GM21447 (cell line): ENCODE results near the gene NUB1.

Source experiments
- ATAC-seq: cut with Tn5 transposase; IDR thresholded peaks from one replicate; pipeline ENCODE4 v1.9.1; 2021; ENCODE audit not compliant: unreplicated experiment

Gene NUB1

GRCh38 chr7:151376218-151376902 lies 34.7 kb downstream of the NUB1 start:
- ATAC-seq, result no peak

GRCh38 chr7:151377406-151377805 lies 35.8 kb downstream of the NUB1 start:
- no peak for ATAC-seq

DNA sequence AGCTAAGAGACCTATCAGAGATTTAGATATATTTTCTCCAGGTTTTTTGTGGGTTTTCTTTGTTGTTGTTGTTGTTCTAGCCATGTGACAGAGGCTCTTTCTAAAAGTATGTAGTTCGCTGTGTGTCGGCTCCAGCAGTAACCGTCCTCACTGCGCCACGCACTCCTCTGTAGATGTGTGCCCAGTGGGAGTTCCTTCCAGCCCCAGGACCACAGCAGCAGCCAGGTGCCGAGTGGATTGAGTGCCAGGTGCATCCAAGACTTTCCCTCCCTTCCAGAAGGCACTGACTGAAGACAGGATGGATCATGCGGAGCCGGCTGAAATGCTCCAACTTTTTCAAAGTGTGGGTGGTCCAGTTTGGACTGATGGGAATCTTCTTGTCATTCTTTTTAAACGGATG lies 36.4 kb downstream of the NUB1 start:
- no peak for ATAC-seq

GRCh38 chr7:151378496-151379192 lies 37.0 kb downstream of the NUB1 start:
- no peak for ATAC-seq

GRCh38 chr7:151379193-151379520 lies 37.5 kb downstream of the NUB1 start:
- ATAC-seq, result no peak

GRCh38 chr7:151379534-151380198 lies 38.1 kb downstream of the NUB1 start:
- ATAC-seq, result no peak

DNA sequence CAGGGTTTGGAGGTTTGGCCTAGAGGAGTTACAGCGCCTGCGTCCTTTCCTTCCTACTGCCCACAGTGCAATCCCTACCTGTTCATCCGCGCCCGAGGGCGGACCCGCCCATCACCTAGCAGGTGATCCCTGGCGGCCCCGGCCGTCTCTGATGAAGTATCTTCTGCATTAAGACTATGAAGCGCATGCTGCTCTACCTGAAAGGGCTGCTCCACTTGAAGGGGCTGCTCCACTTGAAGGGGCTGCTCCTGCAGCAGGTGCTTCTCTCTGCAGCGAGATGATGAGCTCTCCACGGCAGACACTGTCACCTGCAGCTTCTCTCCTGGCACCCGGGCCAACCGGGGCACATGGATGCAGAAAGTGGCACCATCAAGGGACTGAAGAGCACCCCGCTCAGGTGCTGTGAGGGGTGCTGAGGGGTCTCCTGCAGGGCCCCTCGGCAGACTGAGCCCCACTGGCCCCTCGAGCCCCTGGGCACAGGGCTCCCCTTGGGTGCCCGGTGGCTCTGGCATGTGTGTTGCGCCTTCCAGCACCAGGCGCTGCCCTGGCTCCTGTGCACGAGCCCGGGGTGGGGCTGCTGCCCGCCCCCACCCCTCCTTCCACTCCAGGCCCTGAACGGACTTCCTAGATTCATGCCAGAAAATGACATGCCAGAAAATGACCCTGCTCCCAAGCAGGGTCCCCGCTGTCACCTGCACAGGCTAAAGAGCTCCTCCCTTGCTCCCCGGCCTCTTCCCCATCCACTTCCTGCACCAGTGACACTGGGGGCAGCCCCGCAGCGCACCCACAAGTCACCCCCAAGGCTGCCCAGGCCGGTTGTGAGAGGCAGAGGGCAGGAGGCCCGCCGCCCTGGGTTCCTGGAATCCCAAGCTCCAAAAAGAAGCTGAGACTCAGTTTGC lies 38.8 kb downstream of the NUB1 start:
- ATAC-seq, result no peak

DNA sequence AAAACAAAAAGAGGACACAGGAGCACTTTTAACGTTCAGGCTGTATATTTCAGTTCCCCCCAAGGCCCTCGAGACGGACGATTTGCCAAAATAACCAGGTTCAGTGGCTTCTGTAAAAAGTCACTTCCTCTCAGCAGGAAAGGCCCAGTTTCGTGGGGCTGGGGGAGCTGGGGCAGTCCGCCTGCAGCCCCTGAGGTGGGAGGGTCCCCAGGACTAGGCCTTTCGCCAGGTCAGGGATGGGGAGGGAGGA lies 39.4 kb downstream of the NUB1 start:
- no peak for ATAC-seq

DNA sequence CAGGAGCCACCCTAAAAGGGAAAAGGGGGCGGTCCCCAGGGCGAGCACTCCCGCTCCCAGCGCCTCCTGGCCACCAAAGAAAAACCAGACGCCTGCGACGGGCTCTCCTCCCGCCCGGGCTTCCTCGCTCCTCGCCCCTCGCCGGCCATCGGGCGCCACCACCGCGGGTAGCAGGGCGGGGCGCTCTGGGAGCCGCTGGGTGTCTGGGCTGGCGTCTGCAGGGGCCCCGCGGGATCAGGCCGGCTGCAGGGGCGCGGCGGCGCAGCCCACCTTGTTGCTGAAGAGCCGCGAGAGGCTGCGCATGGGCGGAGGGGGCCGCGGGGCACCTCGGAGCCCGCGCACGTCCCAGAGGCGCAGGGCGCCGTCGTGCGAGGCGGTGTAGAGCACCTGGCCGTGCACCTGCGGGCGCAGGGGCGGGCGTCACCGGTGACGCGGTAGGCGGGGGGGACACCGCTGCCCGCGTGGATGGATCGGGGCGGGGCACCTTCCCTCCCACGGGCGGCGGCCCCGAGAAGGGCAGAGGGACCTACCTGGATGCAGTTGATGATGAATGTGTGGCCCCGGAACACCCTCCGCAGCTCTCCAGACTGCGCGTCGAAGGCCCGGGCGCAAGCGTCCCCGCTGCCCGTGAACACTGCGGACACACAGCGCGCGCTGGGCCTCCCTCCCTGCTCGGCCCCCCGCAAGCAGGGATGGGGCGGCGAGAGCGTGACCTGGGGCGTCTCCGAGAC lies 39.9 kb downstream of the NUB1 start:
- ATAC-seq, result no peak

DNA sequence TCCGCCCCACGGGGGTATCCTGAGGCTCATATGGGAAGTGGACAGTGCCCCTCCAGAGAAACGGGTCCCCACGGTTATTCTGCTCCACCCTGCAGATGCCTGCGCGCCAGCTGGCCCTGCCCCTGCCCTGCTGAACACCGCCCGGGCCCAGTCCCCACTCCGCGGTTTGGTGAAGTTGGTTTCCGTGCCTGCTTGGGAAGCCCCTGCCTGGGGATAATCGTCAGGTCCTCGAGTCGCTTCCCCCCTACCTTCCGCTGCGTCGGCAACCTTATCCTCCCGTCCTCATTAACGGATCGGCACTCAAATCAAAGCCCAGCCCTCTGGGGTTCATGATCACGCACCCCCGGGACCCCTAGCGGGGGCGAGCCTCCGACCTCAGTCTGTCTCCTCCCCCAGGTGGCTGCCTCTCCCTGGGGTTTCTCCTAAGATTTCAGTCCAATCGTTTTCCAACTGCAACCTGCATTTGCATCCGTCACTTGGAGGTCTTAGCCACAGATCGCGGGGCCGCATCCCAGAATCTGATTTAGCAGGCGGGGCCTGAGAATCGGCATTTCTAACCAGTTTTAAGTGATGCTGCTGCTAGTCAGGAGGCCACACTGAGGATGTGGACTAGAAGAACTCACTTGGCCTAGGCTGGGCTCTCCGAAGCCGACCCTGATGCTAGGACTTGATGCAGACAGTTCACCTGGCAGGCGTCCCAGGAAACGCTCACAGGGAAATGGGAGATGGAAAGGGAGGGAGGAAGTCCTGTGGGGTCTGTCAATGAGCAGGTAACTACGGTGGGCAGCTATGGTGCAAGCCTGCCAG lies 40.7 kb downstream of the NUB1 start:
- ATAC-seq, result no peak

DNA sequence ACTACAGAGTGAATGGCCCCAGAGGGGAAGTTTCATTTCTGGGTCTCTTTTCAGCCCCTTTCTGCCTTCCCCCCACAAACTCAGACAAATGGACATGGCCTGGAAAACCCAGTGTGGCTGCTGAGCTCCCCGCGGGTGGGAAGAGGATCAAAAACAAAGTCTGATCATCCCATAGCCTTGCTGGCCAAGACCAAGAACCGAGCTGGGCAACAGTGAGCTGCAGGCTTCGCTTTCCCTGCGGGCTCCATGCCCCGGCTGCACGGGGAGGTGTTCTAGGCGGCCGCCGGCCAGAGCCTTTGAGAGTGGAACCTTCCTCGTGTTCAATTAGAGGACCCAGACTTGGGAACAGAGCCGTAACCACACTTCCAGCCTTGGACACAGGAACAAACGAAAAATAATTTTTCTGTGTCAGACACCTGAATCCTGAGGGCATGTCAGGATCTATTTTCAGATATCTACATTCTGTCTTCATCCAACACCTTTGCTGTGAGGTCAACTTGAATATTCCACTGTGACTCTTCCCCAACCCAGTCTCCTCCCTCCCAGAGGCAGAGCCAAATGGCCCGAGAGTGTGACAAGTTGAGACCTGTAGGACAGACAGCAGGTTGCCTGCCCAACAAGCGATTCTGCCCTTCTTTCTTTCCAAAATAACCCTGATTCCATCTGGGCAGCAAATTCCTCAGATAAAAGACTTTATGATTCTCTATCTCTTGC lies 42.2 kb downstream of the NUB1 start:
- no peak for ATAC-seq

GRCh38 chr7:151384352-151384697 lies 42.7 kb downstream of the NUB1 start:
- ATAC-seq, result no peak

DNA sequence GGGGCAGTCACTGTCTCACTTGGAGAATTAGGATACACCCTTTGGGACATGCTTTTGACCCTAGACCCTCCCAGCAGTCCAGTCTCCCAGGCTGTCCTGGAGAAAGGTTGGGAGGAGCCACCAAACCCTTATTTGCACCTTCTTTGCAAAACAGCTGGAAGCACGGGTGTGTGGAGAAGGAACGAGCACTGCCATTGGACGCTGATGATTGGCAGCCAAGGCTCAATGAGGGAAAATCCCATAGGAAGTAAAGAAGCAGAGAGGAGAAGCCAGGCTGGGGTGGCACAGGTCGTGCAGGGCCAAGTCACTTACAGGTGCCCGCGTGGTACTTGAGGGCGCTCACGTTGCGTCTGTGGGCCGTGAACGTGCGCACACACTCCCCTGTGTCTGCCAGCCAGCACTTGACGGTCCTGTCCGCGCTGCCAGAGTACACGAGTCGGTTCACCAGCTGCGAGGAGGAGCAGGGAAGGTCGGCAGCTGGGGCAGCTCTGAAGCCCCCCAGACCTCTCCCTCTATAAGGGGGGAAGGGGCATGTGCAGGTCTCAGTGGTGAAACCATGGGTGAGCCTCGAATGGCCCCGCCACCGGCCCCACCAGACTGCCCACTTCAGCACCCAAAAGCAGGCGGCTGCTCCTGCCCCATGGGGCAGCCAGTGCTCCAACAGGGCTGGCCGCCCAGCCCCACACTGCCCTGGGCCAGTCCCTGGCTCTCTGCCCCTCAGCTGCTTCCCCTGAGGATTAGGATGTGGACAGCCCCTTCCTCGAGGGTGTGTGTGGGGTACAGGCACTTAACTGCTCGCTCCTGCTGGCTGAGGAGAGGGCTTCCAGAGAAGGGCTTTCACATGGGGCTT lies 43.4 kb downstream of the NUB1 start:
- ATAC-seq, result no peak

DNA sequence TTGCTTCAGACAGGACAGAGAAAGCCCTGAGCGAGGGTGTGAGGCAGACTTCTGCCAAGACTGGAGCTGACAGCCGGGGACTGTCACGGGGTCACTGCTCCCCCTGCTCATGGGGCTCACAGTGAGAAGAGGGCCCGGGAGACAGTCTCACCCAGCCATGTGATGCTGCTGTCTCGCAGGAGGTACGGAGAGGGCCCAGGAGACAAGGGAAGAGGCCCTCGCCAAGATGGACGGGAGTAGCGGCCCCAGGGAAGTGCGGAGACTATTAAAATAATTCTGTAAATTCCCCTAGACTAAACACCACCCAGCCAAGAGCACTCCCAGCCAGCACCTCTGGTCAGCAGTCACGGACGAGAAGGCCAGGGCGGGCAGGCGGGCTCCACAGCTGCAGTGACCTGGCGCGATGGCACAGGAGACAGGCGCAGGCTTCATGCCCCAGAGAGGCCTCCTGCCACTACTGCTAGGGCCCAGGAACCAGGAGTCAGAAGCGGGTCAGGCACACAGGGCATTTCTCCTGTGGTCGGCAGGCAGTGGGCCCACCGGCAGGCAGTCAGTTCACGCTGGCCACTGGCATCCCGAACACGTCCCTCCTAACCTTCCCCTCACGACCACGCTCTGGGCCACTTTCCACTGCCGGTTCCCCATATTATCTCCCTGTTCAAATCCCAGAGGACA lies 44.2 kb downstream of the NUB1 start:
- ATAC-seq, result no peak

DNA sequence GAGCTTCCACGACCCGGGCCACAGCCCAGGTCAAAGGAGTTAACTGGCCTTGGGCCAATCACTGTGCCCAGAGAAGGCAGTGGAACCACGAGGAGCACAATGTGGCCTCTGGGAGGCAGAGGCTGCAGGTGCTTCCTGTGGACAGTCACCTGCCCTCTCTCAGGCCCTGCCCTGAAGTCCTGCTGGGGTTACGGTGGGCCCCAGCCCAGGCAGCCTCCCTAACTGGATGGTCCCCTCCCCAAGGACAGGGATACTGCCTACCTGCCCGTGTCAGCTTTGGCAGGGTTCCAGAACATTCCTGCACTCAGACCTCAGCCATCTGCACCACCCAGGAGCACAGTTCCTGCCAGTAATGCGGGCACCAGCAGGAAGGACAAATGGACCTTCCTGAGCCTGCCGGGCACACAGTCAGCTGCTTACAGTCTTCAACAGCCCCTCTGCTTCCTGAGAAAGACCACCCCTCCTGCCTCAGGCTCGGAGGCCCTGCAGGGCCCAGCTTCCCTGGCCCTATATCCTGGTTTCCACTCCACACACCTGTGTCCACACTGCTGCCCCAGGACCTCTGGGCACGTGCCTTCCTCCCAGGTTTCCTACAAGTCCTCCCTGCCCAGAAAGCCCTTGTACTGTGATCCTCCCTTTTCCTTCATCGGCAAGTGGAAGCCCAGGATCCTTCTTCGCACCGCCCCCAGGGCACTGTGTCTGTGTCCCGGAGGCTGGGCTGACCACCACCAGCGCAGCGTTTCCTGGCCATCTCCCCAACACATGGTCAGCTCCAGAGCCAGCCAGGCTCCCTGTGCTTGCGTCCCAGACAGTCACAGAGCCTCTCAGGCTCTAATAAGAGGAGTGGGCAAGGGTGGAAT lies 44.9 kb downstream of the NUB1 start:
- ATAC-seq, result no peak

DNA sequence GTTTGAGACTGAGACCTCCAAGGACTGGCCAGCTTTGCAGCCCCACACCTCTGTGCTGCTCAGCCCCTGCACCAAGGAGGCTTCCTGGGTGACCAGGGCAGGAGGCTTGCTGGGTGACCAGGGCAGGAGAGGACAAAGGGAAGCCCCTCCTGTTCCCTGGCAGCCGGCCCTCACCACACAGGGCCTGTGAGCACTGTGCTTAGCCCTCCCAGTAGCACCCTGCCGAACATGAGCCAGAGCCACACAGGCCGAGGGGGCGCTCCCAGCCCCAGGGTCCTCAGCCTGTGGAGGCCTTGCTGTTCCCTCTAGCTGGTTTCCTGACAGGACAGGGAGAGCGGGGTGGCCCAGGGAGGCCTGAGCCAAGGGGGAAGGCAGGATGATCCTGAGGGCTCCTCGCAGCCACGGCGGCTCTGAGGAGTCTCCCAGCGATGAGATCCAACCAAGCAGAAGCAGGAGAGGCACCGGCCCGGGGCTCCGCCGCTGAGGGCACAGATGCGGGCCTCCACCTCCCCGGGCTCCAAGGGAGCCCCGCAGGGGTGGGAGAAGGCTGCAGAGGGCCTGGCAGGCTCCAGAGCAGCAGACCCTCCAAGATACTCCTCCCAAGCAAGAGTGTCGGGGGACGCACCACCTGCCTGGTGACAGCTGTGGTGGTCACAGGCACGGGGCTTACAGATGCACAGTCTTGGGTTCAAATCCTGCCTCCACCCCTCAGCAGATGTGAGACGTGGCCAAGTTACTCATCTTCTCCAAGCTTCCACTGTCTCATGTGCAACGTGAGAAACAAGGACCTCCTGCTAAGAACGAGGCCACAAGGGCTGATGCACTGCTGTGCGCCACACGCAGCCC lies 45.8 kb downstream of the NUB1 start:
- no peak for ATAC-seq

- no peak for ATAC-seq
These were observed 46.3 kb downstream of the NUB1 start for GRCh38 chr7:151388007-151388297.
